HepG2 (cell line): ENCODE measurements around the gene ZBTB9. TPM values are rescaled to one million over a fixed set of nuclear protein-coding genes. Genes with fewer than 3 reads are reported as not detected.

Experiments
- BRCA1 ChIP-seq: sonication (generic); formaldehyde crosslinking; IDR thresholded peaks from 2 replicates; pipeline ENCODE4 v1.4.0; 2020; ENCODE audit warnings: missing genetic modification reagents
- ISX ChIP-seq: sonication (generic); formaldehyde crosslinking; conservative IDR thresholded peaks from 2 replicates; pipeline ENCODE4 v1.5.0; 2020; ENCODE audit warnings: missing genetic modification reagents
- KDM6A ChIP-seq: IDR thresholded peaks from 2 replicates; pipeline ENCODE4 v1.6.1; 2016; ENCODE audit warnings: low read depth
- MAFF ChIP-seq: IDR thresholded peaks from 2 replicates; pipeline ENCODE4 v1.6.1; 2011; ENCODE audit warnings: low read depth, low read length, improper control_type of control experiment
- MAZ ChIP-seq, 2 experiments: sonication (generic) in 1 of 2; formaldehyde crosslinking in 1 of 2; IDR thresholded peaks; 2 replicates each; pipeline versions ENCODE4 v1.5.0 to v1.6.1; 2012 to 2020; ENCODE audit warnings: low read depth in 2 of 2, mild to moderate bottlenecking in 2 of 2, borderline replicate concordance in 1 of 2, improper control_type of control experiment in 1 of 2, low read length in 1 of 2, missing genetic modification reagents in 1 of 2, moderate library complexity in 1 of 2
- SP4 ChIP-seq: sonication (generic); formaldehyde crosslinking; IDR thresholded peaks from 2 replicates; pipeline ENCODE4 v1.8.1; 2023; ENCODE audit warnings: mild to moderate bottlenecking, missing genetic modification reagents
- TRAFD1 ChIP-seq: sonication (generic); formaldehyde crosslinking; IDR thresholded peaks from 2 replicates; pipeline ENCODE4 v1.5.1; 2020; ENCODE audit warnings: missing genetic modification reagents, mild to moderate bottlenecking, borderline replicate concordance
- ZNF101 ChIP-seq: sonication (generic); formaldehyde crosslinking; IDR thresholded peaks from 2 replicates; pipeline ENCODE4 v1.4.0; 2020; ENCODE audit warnings: mild to moderate bottlenecking, low read depth, missing genetic modification reagents, borderline replicate concordance
- ZNF274 ChIP-seq: sonication (generic); formaldehyde crosslinking; IDR thresholded peaks from 2 replicates; pipeline ENCODE4 v1.5.1; 2020; ENCODE audit warnings: mild to moderate bottlenecking, missing genetic modification reagents
- ZNF383 ChIP-seq: sonication (generic); formaldehyde crosslinking; IDR thresholded peaks from 2 replicates; pipeline ENCODE4 v1.4.0; 2020; ENCODE audit warnings: missing genetic modification reagents, mild to moderate bottlenecking, borderline replicate concordance
- ZNF484 ChIP-seq: sonication (generic); formaldehyde crosslinking; IDR thresholded peaks from 2 replicates; pipeline ENCODE4 v1.5.1; 2020; ENCODE audit warnings: mild to moderate bottlenecking, low read depth, missing genetic modification reagents, borderline replicate concordance
- ZNF530 ChIP-seq: sonication (generic); formaldehyde crosslinking; IDR thresholded peaks from 2 replicates; pipeline ENCODE4 v1.5.0; 2020; ENCODE audit warnings: low read depth, mild to moderate bottlenecking, missing genetic modification reagents
- polyA plus RNA-seq, 8 experiments: library from polyadenylated mRNA; depleted of rRNA in 3 of 8; stranded (reverse) in 7 of 8; unstranded in 1 of 8; fragments of >200 nt; fragmentation: Illumina TruSeq in 4 of 8; extraction: Trizol in 4 of 8; gene quantifications; 2 replicates each; pipeline versions ENCODE4 v1.2.1 to v1.2.3, GENCODE V29; 2011 to 2016; ENCODE audit warnings: low read depth in 4 of 8, missing spikeins in 1 of 8, mixed read lengths in 1 of 8; ENCODE audit not compliant: insufficient read depth in 1 of 8
- total RNA-seq, 5 experiments: library from RNA; depleted of rRNA; stranded (reverse); fragments of >200 nt; fragmentation: Illumina TruSeq; extraction: Trizol; gene quantifications; 2 replicates each; pipeline ENCODE4 v1.2.3, GENCODE V29; 2016; ENCODE audit warnings: low read depth in 1 of 5
- TF ChIP-seq, protein P1 (sequence below): sonication (generic); formaldehyde crosslinking; IDR thresholded peaks from 2 replicates; pipeline ENCODE4 v1.5.0; 2020; ENCODE audit warnings: mild to moderate bottlenecking, missing genetic modification reagents, borderline replicate concordance
- TF ChIP-seq, protein P2 (sequence below): sonication (generic); formaldehyde crosslinking; IDR thresholded peaks from 2 replicates; pipeline ENCODE4 v1.5.0; 2020; ENCODE audit warnings: mild to moderate bottlenecking, missing genetic modification reagents
- TF ChIP-seq, protein P3 (sequence below): sonication (generic); formaldehyde crosslinking; IDR thresholded peaks from 2 replicates; pipeline ENCODE4 v1.4.0; 2020; ENCODE audit warnings: missing genetic modification reagents
- TF ChIP-seq, protein P4 (sequence below): sonication (generic); formaldehyde crosslinking; IDR thresholded peaks from 2 replicates; pipeline ENCODE4 v1.4.0; 2020; ENCODE audit warnings: mild to moderate bottlenecking, missing genetic modification reagents

Gene ZBTB9
- total and polyA plus RNA-seq, 2 of the 13 experiments (the other 11 are each of a cell fraction or from before 2014, with no cell fraction given) = 5.3 to 9.2 TPM

- TF ChIP-seq, protein P1, sequence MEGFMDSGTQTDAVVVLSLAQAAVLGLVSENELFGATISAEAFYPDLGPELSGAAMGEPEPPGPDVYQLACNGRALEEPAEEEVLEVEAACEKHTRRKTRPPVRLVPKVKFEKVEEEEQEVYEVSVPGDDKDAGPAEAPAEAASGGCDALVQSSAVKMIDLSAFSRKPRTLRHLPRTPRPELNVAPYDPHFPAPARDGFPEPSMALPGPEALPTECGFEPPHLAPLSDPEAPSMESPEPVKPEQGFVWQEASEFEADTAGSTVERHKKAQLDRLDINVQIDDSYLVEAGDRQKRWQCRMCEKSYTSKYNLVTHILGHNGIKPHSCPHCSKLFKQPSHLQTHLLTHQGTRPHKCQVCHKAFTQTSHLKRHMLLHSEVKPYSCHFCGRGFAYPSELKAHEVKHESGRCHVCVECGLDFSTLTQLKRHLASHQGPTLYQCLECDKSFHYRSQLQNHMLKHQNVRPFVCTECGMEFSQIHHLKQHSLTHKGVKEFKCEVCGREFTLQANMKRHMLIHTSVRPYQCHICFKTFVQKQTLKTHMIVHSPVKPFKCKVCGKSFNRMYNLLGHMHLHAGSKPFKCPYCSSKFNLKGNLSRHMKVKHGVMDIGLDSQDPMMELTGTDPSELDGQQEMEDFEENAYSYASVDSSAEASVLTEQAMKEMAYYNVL (CRISPR knock-in tag) = peak; percentile 64; the same call in 1 of the 2 replicates
- TF ChIP-seq, protein P2, sequence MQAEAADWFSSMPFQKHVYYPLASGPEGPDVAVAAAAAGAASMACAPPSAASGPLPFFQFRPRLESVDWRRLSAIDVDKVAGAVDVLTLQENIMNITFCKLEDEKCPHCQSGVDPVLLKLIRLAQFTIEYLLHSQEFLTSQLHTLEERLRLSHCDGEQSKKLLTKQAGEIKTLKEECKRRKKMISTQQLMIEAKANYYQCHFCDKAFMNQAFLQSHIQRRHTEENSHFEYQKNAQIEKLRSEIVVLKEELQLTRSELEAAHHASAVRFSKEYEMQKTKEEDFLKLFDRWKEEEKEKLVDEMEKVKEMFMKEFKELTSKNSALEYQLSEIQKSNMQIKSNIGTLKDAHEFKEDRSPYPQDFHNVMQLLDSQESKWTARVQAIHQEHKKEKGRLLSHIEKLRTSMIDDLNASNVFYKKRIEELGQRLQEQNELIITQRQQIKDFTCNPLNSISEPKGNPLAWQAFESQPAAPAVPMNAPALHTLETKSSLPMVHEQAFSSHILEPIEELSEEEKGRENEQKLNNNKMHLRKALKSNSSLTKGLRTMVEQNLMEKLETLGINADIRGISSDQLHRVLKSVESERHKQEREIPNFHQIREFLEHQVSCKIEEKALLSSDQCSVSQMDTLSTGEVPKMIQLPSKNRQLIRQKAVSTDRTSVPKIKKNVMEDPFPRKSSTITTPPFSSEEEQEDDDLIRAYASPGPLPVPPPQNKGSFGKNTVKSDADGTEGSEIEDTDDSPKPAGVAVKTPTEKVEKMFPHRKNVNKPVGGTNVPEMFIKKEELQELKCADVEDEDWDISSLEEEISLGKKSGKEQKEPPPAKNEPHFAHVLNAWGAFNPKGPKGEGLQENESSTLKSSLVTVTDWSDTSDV (CRISPR knock-in tag) = peak; percentile 59; the same call in 1 of the 2 replicates
- TF ChIP-seq, protein P3, sequence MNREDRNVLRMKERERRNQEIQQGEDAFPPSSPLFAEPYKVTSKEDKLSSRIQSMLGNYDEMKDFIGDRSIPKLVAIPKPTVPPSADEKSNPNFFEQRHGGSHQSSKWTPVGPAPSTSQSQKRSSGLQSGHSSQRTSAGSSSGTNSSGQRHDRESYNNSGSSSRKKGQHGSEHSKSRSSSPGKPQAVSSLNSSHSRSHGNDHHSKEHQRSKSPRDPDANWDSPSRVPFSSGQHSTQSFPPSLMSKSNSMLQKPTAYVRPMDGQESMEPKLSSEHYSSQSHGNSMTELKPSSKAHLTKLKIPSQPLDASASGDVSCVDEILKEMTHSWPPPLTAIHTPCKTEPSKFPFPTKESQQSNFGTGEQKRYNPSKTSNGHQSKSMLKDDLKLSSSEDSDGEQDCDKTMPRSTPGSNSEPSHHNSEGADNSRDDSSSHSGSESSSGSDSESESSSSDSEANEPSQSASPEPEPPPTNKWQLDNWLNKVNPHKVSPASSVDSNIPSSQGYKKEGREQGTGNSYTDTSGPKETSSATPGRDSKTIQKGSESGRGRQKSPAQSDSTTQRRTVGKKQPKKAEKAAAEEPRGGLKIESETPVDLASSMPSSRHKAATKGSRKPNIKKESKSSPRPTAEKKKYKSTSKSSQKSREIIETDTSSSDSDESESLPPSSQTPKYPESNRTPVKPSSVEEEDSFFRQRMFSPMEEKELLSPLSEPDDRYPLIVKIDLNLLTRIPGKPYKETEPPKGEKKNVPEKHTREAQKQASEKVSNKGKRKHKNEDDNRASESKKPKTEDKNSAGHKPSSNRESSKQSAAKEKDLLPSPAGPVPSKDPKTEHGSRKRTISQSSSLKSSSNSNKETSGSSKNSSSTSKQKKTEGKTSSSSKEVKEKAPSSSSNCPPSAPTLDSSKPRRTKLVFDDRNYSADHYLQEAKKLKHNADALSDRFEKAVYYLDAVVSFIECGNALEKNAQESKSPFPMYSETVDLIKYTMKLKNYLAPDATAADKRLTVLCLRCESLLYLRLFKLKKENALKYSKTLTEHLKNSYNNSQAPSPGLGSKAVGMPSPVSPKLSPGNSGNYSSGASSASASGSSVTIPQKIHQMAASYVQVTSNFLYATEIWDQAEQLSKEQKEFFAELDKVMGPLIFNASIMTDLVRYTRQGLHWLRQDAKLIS (CRISPR knock-in tag) = peak; percentile 59; the same call in 1 of the 2 replicates
- TF ChIP-seq TRAFD1 (CRISPR knock-in tag) (peak; percentile 86; the same call in 1 of the 2 replicates), MAZ (IDR thresholded peaks at IDR 0.05; ENCODE audit: borderline replicate concordance, low read depth, low read length) (peak; percentile 47; the same call in 1 of the 2 replicates), MAZ (CRISPR knock-in tag; IDR thresholded peaks at IDR 0.05; ENCODE audit: low read depth) (peak; percentile 91), ZNF274 (CRISPR knock-in tag) (no peak), ZNF484 (no peak), ZNF101 (peak; percentile 89; the same call in 1 of the 2 replicates), SP4 (CRISPR knock-in tag) (peak; percentile 100), BRCA1 (CRISPR knock-in tag) (no peak; the same call in 1 of the 2 replicates), ISX (CRISPR knock-in tag) (no peak), MAFF (no peak), ZNF383 (CRISPR knock-in tag) (peak; percentile 14; the same call in 1 of the 2 replicates), ZNF530 (CRISPR knock-in tag) (no peak), KDM6A (CRISPR knock-in tag) (peak; percentile 13; the same call in 1 of the 2 replicates)
- TF ChIP-seq, protein P4, sequence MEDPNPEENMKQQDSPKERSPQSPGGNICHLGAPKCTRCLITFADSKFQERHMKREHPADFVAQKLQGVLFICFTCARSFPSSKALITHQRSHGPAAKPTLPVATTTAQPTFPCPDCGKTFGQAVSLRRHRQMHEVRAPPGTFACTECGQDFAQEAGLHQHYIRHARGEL (CRISPR knock-in tag) = peak; percentile 90
Observed at GRCh38 chr6:33454009-33454946, at the start of gene ZBTB9 (continued).
